ENCODE results near the gene PRKCD.

Gene PRKCD

DNA sequence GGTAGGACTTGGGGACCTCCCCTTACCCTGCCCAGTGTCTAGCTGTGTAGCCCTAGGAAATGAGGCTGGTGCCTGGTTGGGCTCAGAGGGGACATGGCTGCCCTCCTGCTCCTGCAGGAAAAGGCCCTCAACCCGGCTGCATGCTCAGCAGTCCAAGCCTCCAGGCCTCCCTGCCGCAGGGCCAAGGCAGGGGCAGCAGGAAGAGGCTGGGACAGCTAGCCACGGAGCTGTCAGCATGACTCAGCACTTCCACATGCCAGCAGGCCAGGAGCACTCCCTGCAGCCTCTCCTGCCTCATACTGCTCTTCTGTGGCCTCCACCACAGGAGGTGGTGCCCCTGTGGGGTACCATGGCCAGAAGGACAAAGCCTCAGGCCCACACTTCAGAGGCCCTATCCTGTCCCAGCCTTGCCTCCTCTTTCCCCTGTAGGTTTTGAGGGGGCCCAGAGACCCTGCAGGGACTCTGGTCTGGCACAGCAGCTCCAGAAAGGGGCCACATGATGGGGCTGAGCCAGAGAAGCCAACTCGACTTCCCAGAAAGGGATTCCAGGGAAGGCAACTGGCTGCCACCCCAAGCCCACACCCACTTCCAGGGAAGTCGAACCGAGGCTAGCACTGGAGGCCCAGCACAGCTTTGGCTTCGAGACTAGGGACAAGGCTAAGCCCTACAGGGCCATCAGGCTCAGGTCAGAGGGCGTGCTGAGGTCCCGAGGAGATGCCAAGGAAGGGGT, 75.3 kb downstream of the PRKCD start:
- DNase-seq: peak; percentile 78 to 79

DNA sequence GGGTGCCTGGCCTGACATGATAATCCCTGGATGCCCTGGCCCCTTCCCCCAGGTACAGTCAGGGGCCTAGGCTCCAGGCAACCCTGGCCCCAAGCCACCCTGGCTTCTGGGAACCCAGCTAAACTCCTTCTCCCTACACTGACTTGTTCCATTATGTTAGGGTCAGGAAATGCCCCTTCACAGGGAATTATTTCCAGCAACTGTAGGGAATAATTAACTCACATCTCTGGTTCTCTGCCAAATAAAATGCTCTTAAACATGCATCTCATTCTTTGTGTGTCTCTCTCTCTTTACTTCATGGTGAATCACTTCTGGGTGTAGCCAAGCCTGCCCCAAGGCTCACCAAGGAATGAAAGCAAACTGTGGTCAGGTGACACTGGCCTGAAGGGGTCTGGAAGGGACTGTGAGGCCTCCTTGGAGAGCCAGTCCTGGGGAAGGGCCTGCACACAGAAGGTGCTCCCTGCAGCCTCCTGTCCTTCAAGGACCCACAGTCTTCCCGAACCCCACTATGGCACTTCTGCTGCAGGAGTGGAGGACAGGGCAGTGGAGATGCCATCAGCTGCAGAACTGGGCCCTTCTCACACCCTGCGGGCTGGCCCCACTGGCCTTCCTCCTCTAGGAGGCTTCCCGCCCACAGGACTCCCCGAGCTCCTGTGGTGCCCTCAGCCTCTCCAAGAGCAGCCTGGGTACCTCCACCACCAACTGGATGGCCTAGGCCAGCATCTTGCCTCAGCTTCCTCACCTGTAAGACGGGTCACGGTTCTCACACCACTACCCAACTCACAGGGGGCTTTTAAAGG, 77.2 kb downstream of the PRKCD start:
- DNase-seq: no peak

DNA sequence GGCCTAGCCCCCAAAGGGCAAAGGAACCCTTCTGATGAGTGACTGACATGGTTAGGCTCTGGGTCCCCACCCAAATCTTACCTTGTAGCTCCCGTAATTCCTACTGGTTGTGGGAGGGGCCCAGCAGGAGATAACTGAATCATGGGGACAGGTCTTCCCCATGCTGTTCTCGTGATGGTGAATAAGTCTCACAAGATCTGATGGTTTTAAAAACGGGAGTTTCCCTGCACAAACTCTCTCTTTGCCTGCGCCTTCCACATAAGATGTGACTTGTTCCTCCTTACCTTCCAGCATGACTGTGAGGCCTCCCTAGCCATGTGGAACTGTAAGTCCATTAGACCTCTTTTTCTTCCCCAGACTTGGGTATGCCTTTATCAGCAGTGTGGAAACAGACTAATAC, 77.9 kb downstream of the PRKCD start:
- DNase-seq: no peak

DNA sequence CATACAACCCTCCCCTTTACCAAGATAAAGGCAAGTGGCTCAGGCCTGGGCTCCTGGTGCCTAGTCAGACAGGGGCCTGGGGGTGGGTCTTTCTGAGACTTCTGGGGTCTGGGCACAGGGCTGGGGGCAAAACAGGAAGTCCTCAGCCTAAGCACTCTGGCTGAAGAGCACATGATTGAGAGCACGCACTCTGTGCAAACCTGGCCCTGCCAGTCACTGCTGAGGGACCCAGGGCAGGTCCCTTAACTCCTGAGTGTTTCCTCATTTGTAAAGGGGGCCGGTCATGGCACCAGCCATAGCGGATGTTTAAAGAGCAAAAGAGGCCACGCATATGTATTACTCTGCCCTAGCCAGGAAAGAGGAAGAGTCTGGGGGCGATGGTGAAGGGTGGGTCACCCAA, 78.8 kb downstream of the PRKCD start:
- DNase-seq: no peak

DNA sequence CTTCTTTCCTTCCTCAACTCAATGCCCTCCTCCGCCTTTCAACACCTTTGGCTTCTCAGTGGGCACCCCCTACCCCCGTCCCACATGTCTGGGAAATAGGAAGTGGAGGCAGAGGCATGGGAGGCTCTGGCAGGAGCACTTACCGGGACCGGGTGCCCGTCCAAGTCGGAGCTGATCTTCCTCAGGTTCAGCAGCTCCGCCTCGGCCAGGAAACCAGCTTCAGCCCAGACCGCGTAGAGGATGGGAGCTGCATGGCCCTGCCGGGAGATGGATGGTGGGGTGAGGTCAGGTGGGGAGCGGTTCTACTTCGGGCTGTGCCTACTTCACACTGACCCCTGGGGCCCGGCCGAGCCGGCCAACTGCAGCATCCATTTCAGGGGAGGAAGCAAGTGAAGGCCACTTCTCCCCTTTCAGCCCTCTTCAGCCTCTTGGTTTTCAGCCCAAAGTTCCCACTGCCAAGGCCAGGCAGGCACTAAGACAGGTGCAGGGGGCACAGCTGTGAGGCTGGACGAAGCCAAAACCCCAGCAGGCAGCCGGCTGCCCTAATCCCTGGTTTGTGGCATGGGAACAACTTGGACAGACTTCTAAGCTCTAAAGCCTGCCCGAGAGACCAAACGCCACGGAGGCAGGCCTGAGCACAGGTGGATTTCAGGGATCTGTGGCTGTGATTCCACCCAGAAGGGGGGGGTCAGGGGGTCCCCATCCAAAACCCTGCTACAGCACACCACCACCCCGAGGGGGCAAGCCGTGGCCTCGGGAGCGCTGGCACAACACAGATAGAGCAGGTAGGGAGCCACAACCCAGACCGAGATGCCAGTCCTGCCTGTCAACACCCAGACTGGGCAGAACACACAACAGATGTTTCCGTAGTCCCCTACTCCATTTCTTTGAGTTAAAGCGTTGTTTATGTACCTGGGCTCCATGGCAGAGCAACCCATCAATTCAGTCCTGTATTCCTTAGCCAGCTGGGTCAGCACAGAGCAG, 80.3 kb downstream of the PRKCD start:
- no peak for DNase-seq

DNA sequence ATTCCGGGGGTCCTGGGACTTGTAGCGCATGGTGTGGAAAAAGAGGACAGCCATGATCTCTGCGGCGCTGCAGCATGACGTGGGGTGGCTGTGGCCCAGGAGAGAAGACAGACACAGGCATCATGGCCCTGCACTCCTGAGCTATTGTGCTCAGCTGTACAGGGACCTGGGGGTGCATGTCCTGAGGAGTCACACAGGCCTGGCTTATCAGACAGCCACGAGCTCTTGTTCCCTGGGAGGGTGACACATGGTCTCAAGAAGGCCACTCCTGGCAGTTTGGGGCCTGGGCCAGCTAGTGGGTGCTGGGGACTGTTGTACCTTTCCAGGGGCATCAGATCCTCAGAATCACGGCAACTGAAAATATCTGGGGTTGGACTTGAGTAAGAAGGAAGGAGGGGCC, 81.1 kb downstream of the PRKCD start:
- DNase-seq: no peak
